Measurements from ENCODE around the gene ACVRL1.

Gene ACVRL1

DNA sequence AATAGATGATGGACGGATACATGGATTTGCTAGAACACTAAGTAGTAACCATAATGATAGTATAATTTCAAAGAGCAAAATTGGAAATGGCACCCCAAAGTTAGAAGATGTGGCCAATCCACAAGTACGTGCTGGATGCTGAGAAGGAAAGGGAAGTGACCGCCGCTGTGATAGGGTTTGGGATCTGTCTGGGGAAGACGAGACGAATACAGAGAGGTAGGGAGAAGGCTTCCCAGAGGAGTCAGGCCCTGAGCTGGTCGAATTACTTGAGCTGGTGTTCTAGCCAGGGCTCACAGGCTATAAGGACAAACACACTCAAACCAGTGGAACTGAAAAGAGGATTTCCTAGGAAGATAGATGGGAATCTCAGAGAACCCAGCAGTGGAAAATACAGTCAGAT, 34.8 kb downstream of the ACVRL1 start:
- DNase-seq (ENCODE audit: low spot score), result no peak

DNA sequence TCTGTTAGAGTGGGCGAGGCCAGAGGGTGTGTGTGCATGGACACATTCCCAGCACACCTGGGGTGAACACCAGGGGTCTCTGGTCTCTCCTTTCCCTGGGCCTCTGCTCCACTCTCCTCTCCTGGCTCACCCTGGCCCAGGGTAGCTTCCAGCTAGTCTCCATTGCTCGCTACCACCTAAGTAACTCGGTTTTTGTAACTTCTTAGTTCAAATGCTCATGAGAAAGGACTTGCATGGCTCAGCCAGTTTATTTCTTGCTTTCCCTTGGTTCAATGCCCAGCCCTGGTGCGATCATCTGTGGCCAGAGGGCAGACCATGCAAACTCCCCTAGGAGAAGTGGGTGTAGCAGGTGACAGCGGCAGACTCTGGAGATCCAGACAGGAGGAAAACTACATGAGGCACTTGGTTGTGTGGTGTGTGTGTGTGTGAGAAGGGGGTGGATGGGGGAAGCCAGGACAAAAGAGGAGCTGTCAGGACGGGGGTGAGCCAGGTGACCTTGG, 35.2 kb downstream of the ACVRL1 start:
- no peak for DNase-seq (ENCODE audit: low spot score)

DNA sequence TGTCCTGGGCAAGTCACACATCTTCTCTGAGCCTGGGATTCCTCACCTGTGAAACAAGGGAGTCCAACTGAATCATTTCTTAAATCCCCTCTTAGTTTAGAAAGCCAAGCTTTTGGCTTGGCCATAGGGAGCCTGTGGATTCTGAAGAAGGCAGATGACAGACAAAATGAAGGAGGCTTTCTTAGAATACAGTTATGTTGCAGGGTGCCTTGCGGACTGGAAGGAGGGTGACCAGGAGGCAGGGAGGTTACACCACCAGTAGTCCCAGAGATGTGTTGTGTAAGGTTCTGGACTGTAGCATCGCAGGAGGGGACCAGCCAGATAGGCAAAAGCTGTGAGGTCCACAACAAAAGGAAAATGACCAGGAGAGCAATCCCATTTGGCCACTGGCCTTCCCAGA, 36.0 kb downstream of the ACVRL1 start:
- no peak for DNase-seq (ENCODE audit: low spot score)

DNA sequence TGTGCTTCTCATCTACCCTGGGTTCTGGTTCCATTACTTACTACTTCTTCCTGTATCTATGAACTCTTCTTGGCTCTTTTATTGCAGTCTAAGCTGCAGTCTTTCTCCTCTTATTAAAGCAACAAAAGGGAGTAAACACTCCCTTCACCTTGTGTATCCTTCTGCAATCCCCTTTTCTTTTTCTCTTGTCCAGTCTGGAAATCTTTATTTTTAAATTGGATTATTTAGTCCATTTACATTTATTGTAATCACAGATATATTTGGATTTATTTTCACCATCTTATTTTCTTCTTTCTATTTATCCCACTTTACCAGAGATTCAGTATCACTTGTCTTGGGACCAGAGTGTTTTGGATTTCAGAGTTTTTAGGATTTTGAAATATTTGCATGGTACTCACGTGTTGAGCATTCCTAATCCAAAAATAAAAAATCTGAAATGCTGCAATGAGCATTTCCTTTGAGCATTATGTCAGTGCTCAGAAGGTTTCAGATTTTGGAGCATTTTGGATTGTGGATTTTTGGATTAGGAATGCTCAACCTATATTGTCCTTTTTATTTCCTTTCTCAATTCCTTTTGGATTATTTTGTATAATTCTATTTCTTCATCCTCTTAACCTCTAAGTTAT, 37.4 kb downstream of the ACVRL1 start:
- DNase-seq (ENCODE audit: low spot score), result no peak

DNA sequence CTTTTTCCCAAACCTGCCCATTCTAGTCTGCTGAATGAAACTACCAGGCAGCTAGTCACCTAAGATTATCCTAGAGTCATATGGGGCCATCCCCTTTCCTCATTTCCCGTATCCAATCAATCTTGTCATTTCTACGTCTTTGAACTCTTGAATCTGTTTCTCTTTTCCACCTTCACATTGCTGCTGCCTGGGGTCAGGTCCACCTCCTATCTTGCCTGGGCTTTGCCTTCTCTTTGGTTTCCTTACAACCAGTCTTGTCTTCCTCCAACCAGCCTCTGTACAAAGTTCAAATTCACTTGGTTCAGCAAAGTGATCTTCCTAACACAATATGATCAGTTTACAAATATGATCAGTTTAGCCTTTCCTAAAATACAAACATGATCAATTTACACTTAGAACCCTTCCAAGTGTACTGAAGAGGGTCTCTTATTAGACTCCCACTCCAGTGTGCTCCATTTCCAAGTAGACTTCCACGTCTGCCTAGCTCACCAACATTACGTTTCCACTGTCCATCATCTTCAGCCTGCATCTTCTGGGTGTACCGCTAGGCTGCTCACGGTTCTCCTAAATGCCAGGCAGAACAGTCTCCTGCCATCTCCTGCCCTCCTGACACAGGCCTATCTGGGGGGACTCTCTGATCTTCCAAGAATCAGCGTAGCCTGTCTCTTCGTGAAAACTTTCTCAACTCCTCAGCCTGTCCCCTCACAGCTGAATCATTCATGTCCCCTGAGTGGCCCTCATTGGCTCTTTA, 40.1 kb downstream of the ACVRL1 start:
- no peak for DNase-seq (ENCODE audit: low spot score)

DNA sequence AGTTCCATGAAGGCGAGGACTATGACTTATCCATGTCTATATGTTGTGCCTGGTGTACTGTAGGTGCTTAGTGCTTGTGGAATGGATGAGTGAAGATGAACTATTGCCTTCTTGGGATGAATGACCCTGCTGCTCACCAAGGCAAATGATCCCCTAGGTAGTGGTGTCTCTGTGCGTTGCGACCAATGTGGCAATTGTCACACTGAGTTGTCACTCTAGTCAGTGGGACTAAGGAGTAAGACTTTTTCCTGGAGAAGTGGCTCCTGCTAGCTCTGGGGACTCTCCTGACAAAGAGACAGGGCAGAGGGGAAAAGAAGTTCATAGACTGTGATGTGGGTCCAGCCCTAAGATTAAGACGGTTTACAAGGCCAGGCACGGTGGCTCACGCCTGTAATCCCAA, 40.8 kb downstream of the ACVRL1 start:
- no peak for DNase-seq (ENCODE audit: low spot score)

DNA sequence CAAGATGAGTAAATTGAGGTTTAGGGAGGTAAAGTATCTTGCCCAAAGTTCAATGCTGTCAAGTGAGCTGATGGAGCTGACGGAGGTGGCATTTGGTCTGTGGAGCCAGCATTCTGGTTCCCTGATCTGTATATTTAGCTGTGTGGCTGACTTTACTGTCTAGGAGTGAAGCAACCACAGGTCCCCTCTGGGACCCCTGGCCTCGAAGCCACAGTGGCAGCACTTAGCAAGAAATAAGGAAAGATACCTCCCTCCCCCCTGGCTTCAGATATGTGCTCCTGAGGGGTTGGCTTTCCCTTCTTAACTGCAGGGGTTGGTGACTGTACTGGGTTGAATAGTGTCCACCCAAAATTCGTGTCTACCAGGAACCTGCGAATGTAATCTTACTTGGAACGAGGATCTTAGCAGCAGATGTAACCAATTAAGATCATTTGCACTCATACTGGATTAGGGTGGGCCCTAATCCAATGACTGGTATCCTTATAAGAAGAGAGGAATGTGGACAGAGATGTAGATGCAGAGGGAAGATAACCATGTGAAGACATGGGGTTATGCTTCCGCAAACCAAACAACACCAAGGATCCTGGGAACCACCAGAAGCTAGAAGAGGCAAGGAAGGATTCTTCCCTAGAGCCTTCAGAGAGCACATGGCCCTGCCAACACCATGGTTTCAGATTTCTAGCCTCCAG, 42.2 kb downstream of the ACVRL1 start:
- DNase-seq (ENCODE audit: low spot score), result peak; percentile 46

DNA sequence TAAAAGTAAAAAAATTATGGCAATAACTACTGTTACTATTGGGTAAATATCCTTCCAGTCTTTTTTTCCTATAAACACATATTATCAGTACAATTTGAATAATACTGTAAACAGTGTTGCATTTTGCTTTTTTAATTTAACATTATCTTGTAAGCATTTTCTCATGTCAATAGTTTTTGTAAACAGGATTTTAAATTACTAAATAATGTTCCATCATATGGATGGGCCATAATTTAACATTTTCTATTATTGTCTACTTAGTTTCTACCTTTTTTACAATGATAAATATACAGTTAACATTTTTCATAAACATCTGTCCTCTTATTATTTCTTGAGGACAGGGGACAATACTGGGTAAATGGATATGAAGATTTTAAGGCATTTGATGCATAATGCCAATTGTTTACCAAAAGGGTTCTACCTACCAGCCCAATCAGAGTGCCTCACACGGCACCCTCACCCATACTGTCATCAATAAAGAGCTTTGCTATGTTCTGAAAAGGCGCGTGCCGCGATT, 43.4 kb downstream of the ACVRL1 start:
- DNase-seq (ENCODE audit: low spot score), result no peak

DNA sequence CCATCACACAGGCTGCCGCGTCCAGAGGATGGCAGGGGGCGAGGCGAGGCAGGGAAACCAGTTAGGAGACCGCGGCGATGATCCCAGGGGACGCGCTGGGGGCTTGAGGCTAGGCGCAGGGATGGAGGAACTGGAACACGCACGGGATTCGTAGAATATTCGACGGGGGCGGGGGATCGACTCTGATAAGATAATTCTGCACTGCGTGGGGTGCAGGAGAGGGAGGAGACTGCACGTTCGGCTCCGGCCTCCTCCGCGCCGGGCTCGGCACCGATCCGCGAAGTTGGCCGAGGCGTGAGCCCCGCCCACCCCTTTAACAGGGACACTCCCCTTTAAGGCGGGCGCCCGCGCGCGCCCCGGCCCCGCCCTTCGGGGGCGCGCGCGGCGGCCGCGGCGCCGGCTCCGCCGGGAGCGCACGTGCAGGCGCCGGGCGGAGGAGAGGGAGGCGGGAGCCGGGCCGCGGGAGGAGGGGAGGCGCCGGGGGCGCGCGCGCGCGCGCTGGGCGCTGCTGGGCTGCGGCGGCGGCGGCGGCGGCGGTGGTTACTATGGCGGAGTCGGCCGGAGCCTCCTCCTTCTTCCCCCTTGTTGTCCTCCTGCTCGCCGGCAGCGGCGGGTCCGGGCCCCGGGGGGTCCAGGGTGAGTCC, 44.0 kb downstream of the ACVRL1 start, which contains the start of gene ACVR1B:
TSS of gene ACVR1B (plus strand) at position 501 of the 644 bp plus-strand sequence. CDS start at position 546, 45 bp downstream.
- DNase-seq (ENCODE audit: low spot score), result peak; percentile 95

DNA sequence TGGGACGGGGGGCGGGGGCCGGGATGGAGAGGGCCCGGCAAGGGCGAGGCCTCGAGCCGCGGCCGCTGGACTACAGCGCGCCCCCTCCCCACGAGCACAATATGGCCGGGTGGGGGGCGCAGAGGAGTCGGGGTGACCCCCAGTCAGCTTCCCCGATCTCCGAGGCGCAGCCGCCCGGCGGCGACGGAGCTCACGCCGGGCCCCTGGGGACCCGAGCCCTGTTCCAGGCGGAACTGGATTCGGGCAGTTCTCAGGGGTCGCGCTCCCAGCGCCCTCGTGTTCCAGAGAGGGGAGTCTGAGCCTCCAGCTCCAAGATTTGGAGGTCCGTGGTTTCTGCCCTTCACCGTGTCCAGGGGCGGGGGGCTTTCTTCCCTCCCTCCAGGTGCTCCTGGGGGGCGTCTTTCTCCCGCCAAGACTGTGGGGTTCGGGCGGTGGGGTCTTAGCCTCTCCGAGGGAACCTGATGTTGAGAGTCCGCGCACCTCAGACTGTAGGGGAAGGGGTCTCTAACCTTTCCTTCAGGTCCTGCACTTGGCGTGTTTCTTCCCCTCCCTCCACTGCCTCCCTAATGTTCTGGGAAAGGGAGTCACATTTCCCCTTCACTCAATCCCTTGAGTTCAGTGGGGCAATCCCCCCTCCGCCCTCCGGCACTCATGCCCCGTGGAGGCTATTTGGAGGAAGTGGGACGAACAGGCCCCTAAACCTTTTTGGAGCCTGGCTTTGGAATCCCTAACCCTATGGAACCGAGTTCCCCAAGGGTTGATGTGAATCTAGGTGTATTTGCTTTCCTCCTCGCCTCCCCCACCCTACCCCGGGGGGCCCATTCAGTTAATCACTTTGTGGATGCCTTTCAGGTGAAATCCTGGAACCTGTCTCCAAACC, 44.8 kb downstream of the ACVRL1 start:
- peak; percentile 40 for DNase-seq (ENCODE audit: low spot score)

DNA sequence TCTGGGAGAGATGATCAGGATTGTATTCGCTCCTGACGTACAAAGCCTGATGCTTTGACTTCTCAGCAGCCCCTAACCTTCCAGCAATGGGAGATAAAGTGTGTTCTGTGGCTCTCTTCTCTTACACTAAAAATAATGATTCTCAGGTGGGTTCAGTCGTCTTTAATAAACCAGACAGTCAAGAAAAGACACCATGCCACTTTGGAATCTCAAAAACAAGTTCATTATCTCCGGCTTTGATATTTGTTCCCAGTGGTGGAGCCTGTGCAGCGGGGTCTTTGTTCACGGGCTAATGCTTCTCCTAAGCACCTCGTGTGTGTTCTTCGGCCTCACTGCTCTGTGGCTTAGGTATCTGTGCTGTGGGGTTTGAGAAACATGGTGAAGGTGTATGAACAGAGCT, 45.8 kb downstream of the ACVRL1 start:
- peak; percentile 42 for DNase-seq (ENCODE audit: low spot score)

DNA sequence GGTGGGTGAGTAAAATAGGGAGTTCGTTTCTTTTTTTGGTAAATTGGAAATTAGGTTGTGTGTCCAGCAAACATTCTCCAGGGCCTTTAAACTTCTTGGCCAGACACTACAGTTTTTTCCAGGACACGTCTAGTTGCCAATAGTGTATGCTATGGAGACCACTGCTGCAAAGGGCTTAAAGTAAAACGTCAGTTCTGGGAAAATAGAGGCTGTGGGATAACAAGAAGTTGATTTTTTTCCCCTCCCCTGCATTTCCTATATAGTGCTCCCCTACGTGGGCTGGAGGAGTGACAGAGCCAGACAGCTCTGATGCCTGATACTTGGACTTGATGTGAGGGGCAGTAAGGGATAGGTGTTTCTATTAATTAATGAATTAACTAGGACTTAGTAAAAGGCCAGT, 46.6 kb downstream of the ACVRL1 start:
- no peak for DNase-seq (ENCODE audit: low spot score)

DNA sequence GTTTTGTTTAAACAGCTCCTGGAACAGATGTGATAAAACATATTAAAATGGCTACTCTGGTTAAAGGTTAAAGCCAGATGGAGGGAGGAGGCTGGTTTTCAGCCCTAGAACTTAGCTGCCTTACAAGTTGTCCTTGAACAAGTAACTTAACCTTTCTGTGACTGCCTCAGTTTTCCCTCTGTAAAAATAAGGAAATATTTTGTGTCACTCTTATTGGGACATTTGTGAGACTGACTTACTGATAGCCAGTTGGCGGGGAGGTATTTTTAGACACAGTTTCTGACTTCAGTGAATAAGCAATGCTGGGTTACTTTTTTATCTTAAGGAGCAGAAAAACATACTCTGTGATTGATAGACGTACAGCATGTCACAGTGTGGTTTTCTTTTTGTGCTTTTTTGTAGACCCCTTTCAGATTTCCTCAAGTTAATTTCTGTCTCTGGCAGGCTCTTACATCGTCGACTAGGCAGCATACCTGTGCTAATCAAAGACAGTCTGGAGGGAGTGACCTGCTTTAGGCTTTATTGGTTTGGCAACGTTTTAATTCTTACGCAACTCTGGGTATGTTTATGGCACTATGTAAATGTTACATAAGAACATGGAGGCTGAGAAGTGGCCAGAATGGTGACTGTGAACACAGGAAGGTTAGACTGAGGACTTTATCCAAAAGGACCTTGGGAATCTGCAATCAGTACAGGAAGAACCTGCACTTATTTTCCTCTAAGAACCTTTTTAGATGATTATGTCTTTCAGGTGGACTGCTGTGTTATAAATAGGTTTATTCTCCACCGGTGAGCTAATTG, 47.5 kb downstream of the ACVRL1 start:
- DNase-seq (ENCODE audit: low spot score), result no peak

DNA sequence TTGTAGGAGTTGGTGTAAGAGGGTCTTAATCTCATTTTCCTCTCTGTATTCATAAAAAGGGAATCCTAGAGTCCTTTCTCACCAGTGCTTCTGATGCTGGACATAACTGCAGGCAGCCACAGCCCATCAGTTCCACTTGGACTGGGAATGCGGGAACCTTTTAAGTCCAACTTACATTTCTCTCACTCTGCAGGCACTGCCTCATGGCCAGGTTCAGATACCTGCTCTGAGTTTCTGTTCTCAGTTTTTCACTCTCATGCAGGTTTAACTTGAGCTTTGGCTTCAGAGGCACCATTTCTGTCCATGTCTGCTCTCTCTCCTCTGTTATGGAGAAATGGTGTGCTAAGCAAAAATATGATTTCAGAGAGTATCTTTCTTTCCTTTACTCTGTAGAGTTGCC, 48.4 kb downstream of the ACVRL1 start:
- DNase-seq (ENCODE audit: low spot score), result no peak

DNA sequence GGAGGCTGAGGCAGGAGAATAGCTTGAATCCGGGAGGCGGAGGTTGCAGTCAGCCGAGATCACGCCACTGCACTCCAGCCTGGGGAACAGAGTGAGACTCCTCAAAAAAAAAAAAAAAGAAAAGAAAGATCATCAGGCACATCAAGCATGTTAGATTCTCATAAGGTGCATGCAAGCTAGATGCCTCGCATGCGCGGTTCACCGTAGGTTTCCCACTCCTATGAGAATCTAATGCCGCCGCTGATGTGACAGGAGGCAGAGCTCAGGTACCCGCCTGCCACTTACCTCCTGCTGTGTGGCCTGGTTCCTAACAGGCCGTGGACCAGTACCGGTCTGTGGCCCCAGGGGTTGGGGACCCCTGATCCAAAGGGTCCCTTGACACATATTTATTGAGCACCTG, 51.2 kb downstream of the ACVRL1 start:
- DNase-seq (ENCODE audit: low spot score), result no peak

DNA sequence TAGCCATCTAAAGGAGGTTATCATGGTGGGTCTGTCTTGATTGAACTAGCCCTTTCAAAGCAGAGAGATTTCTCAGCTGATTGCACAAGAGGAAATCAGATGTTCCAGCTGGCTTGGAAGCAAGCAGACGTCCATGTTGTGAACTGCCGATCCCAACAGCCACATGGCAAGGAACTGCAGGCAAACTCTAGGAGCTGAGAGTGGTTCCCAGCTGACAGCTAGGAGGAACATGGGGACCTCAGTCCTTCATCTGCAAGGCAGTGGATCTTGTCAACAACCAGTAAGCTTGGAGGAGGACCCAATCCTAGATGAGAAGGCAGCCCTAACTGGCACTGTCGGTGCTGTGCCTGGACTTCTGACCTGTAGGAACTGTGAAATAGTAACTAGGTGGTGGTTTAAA, 51.9 kb downstream of the ACVRL1 start:
- no peak for DNase-seq (ENCODE audit: low spot score)

DNA sequence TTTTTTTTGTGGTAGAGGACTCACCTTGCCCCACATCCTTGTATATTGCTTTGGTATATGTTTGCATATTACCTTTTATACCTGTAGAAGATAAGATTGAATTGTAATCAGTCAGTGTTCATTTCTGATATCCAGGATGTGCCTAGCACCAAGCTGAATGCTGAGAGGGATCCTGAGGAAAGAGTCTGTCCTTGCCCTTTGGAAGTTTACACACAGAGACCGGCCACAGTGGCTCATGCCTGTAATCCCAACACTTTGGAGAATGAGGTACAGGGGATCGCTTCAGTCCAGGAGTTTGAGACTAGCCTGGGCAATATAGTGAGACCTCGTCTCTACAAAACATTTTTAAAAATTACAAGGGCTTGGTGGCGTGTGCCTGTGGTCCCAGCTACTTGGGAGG, 52.6 kb downstream of the ACVRL1 start:
- no peak for DNase-seq (ENCODE audit: low spot score)

DNA sequence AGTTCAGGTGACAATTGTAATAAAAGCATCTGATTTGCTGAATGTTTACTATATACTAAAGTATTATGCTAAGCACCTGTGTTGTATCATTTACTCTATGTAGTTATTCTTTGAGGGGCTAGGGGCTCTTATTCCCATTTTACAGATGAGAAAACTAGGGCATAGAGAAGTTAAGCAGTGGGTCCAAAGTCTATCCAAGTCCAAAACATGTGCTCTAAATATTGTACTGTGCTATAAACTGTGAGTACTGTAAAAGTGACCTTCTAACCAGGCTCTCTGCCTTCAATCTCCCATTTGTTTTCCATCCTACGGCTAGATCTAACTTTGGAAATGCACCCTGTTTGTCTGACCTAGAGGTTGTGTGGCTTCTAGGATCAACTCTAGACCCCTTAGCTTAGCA, 53.2 kb downstream of the ACVRL1 start:
- no peak for DNase-seq (ENCODE audit: low spot score)

DNA sequence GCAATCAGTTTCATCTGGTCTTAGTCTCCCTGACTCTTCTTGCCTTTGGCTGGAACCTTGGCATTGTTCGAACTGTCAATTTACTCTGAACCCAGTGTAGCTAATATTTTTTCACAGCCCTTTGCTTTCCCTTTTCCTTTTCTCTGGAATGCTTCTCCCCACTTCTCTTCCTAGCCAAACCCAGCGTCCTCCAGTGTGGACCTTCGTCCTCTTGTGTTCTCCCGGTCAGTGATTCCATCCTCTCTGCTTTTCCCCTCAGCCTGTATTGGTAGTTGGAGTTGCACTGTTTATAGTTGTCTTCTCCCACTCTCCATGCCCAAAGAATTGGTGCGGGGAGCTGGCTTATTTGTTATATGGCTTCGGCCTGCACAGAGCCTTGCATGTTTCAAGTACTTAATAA, 53.6 kb downstream of the ACVRL1 start:
- no peak for DNase-seq (ENCODE audit: low spot score)

DNA sequence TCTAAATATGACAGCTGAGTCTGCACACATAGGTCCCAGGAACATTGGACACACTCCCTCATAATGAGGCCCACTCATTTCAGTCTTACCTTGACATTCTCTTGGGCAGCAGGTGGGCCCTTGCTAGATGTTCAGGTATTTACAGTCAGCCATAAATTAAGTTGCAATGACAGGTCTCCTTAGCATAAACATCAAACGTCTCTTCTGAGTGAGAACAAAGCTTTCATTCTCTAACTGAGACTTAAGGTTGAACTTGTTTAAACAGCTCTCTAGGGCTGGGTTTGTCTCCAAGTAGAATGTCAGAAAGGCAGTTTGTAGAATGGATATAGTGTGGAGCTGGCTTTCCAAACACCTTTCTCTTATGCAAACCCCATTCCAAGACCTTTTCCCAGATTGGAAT, 54.5 kb downstream of the ACVRL1 start:
- no peak for DNase-seq (ENCODE audit: low spot score)

Measured in SK-N-DZ (cell line).